Osteocyte (in vitro differentiated cells): ENCODE measurements around the gene CAMK1. TPM values are rescaled to one million over a fixed set of nuclear protein-coding genes. Genes with fewer than 3 reads are reported as not detected.

ENCODE experiments used
- DNase-seq: peaks from one replicate; pipeline ENCODE4 v3.0.0; 2021; ENCODE audit warnings: mixed read lengths; ENCODE audit not compliant: unreplicated experiment; ENCODE audit errors: extremely low spot score
- H3K27ac Mint-ChIP-seq: one replicate; pipeline ENCODE4 v1.8.0; 2021; ENCODE audit warnings: mild to moderate bottlenecking, mixed read lengths; ENCODE audit not compliant: unreplicated experiment
- H3K27me3 Mint-ChIP-seq: one replicate; pipeline ENCODE4 v1.8.0; 2021; ENCODE audit warnings: mixed read lengths; ENCODE audit not compliant: unreplicated experiment
- H3K36me3 Mint-ChIP-seq: one replicate; pipeline ENCODE4 v1.8.0; 2021; ENCODE audit warnings: mixed read lengths; ENCODE audit not compliant: unreplicated experiment
- H3K4me1 Mint-ChIP-seq: one replicate; pipeline ENCODE4 v1.8.0; 2021; ENCODE audit warnings: mixed read lengths; ENCODE audit not compliant: unreplicated experiment
- H3K4me3 Mint-ChIP-seq: one replicate; pipeline ENCODE4 v1.8.0; 2021; ENCODE audit warnings: mild to moderate bottlenecking, moderate library complexity, mixed read lengths; ENCODE audit not compliant: unreplicated experiment
- H3K9me3 Mint-ChIP-seq: one replicate; pipeline ENCODE4 v1.8.0; 2021; ENCODE audit warnings: mixed read lengths; ENCODE audit not compliant: unreplicated experiment
- total RNA-seq: library from RNA; stranded (reverse); gene quantifications from 2 replicates; pipeline ENCODE4 v1.2.1, GENCODE V29; 2021
- TF ChIP-seq, protein P1 (sequence below): fragments of 200-600 bp; sonication (generic); IDR thresholded peaks from 2 replicates; pipeline ENCODE4 v1.5.0; 2021; ENCODE audit warnings: antibody characterized with exemption, mild to moderate bottlenecking, moderate library complexity

CAMK1 gene
- total RNA-seq, 1 donor from 2014 or later, result 10.7 TPM

DNA sequence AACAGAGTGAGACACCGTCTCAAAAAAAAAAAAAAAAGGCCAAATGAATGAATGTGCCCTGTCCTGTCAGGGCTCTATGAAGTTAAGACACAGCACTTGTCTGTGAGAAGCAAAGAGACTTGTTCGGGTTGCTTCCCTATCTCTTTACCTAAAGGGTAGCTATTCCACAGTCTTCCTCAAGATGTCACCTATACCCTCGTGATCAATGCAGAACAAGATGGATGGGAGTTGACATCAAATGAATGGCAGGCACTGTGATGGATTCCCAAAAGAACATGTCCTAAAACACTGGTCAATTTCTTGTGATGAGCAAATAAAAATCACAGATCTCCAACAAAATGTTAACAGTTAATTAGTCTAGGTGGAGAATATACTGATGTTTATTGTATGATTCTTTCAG is 13.0 kb upstream of the CAMK1 start:
- no peak overlapping the region for H3K27ac Mint-ChIP-seq
- H3K4me1 Mint-ChIP-seq, result no peaks in the 10 kb centered on the region
- no peak for DNase-seq
- no peaks in the 10 kb centered on the region for H3K9me3 Mint-ChIP-seq
- H3K4me3 Mint-ChIP-seq, result no peak overlapping the region
- TF ChIP-seq, protein P1, sequence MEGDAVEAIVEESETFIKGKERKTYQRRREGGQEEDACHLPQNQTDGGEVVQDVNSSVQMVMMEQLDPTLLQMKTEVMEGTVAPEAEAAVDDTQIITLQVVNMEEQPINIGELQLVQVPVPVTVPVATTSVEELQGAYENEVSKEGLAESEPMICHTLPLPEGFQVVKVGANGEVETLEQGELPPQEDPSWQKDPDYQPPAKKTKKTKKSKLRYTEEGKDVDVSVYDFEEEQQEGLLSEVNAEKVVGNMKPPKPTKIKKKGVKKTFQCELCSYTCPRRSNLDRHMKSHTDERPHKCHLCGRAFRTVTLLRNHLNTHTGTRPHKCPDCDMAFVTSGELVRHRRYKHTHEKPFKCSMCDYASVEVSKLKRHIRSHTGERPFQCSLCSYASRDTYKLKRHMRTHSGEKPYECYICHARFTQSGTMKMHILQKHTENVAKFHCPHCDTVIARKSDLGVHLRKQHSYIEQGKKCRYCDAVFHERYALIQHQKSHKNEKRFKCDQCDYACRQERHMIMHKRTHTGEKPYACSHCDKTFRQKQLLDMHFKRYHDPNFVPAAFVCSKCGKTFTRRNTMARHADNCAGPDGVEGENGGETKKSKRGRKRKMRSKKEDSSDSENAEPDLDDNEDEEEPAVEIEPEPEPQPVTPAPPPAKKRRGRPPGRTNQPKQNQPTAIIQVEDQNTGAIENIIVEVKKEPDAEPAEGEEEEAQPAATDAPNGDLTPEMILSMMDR, result peak; percentile 19
- peaks cover 39% of the 10 kb centered on the region for H3K36me3 Mint-ChIP-seq
- H3K27me3 Mint-ChIP-seq, result no peaks in the 10 kb centered on the region

DNA sequence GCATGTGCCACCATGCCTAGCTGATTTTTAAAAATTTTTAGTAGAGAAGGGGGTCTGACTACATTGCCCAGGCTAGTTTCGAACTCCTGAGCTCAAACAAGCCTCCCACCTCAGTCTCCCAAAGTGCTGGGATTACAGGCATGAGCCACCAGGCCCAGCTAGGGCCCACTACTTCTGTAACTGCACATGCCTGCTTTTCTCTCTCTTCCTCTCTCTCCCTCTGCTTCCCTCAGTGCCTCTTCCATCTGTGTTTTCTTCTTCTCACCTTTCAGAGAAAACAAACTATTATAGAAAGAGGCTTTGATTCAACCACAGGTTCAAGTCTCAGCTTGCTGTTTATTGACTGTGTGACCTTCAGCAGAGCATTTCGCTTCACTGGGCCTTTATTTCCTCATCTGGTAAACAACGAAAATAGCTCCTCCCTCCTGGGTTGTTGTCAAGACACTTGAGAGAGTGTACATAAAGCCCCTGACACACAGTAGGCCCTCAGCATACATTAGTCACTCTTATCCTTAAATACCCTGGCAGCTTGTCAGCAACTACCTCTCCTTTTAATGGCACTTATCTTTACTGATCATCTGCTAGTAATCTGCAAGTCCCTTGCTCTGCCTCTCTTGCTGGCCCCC is 12.3 kb upstream of the CAMK1 start:
- Mint-ChIP-seq H3K36me3 (peaks cover 36% of the 10 kb centered on the region), H3K9me3 (no peaks in the 10 kb centered on the region), H3K27ac (no peak overlapping the region), H3K4me3 (no peak overlapping the region), H3K27me3 (no peaks in the 10 kb centered on the region), H3K4me1 (no peaks in the 10 kb centered on the region)
- TF ChIP-seq, protein P1, result no peak
- no peak for DNase-seq

DNA sequence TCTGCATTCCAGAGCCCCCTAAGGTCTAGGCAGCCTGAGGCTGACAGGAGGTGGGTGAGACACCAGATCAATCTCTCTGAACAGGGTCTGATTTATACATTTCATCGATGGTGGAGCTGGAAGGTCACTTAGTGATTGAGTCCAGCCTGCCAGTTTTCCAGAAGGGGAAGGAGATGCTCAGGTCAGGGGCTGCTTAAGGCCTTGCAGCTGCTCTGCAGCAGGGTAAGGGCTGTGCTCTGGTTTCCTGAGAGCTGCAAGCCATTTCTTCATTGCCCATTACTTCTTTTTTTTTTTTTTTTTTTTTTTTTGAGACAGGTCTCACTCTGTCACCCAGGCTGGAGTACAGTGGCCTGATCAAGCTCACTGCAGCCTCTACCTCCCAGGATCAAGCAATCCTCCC is 11.8 kb upstream of the CAMK1 start:
- H3K27ac Mint-ChIP-seq, result no peak overlapping the region
- H3K36me3 Mint-ChIP-seq, result peaks cover 32% of the 10 kb centered on the region
- no peaks in the 10 kb centered on the region for H3K9me3 Mint-ChIP-seq
- no peak overlapping the region for H3K4me3 Mint-ChIP-seq
- DNase-seq, result no peak
- no peaks in the 10 kb centered on the region for H3K27me3 Mint-ChIP-seq
- TF ChIP-seq, protein P1, result no peak
- H3K4me1 Mint-ChIP-seq, result no peaks in the 10 kb centered on the region

DNA sequence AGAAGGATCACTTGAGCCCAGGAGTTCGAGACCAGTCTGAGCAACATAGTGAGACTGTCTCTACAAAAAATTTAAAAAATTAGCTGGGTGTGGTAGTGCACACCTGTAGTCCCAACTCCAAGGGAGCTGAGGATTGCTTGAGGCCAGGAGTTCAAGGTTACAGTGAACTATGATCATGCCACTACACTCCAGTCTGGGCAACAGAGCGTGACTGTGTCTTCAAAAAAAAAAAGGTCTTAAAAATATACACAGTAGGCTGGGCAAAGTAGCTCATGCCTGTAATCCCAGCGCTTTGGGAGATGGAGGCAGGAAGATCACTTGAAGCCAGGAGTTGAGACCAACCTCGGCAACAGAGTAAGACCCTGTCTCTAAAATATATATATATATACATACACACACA is 11.2 kb upstream of the CAMK1 start:
- H3K9me3 Mint-ChIP-seq, result no peaks in the 10 kb centered on the region
- no peak overlapping the region for H3K27ac Mint-ChIP-seq
- H3K4me1 Mint-ChIP-seq, result no peaks in the 10 kb centered on the region
- H3K27me3 Mint-ChIP-seq, result no peaks in the 10 kb centered on the region
- H3K4me3 Mint-ChIP-seq, result no peak overlapping the region
- TF ChIP-seq, protein P1, result no peak
- no peak for DNase-seq
- peaks cover 27% of the 10 kb centered on the region for H3K36me3 Mint-ChIP-seq

DNA sequence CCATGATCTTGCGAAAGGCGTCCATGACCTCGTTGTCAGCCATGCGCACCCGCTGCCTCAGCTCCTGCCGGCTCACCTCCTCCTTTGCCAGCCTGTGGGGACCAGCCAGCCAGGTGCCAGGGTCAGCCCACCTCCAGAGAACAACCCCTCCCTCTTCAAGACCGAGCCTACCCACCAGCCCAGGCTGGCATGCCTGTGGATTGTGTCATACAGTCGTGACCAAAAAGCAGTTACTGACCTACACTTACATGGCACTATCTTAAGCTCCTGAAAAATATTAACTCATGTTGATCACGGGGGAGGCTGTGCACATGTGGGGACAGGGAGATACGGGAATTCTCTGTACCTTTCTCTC is 10.7 kb upstream of the CAMK1 start:
- TF ChIP-seq, protein P1, result no peak
- DNase-seq, result no peak
- no peaks in the 10 kb centered on the region for H3K9me3 Mint-ChIP-seq
- no peak overlapping the region for H3K27ac Mint-ChIP-seq
- no peak overlapping the region for H3K4me3 Mint-ChIP-seq
- H3K27me3 Mint-ChIP-seq, result no peaks in the 10 kb centered on the region
- peaks cover 24% of the 10 kb centered on the region for H3K36me3 Mint-ChIP-seq
- H3K4me1 Mint-ChIP-seq, result no peaks in the 10 kb centered on the region
